ENCODE measurements around the gene AUTS2. TPM values are rescaled to one million over a fixed set of nuclear protein-coding genes. Genes with fewer than 3 reads are reported as not detected.

The AUTS2 gene
- total RNA-seq, 1 experiment from 2014 or later = 256 TPM

DNA sequence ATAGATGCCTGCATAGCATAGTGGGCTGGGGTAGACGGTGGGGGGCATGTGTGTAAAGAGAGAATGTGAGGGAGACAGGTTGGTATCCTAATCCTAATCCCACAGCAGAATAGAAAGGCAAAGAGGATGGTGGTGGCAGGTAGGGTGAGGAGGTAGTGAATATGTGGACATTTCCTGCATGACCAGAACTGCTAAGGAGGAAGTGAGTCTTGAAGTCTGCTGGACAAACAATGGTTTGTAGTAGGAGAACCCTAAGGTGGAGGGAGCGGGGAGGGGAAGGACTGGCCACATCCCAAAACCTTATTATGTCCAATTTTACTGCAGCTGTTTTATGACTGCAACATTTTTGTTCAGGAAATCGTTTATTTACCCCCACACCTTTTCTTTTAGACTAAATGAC, 279.7 kb downstream of the AUTS2 start:
- Histone ChIP-seq H2BK20ac (ENCODE audit: low read depth, low read length, poor library complexity, severe bottlenecking) (no peak overlapping the region), H3K23me2 (ENCODE audit: insufficient read length, low read depth, low read length, poor library complexity, severe bottlenecking) (no peaks in the 10 kb centered on the region), H3K4me2 (ENCODE audit: insufficient read depth, insufficient read length, low read length) (no peak overlapping the region), H4K5ac (ENCODE audit: insufficient read length, low read depth, low read length) (no peak overlapping the region), H3K4me1 (ENCODE audit: insufficient read depth, low read length) (no peaks in the 10 kb centered on the region; the same call in 1 of the 2 replicates), H2AK5ac (ENCODE audit: insufficient read length, low read length) (no peak overlapping the region), H2BK12ac (ENCODE audit: insufficient read length, low read depth, low read length) (no peak overlapping the region), H3K18ac (ENCODE audit: insufficient read length, low read depth, low read length) (no peak overlapping the region), H2BK5ac (ENCODE audit: insufficient read length, low read length) (no peak overlapping the region), H2AFZ (ENCODE audit: low read length) (no peak overlapping the region), H3K14ac (ENCODE audit: insufficient read depth, low read length) (no peak overlapping the region), H2BK15ac (ENCODE audit: low read depth, low read length) (no peak overlapping the region), H3K4ac (ENCODE audit: low read depth, low read length) (no peak overlapping the region), H2BK120ac (ENCODE audit: low read depth, low read length, poor library complexity, severe bottlenecking) (no peak overlapping the region), H3T11ph (ENCODE audit: low read length) (no peak overlapping the region), H3K23ac (ENCODE audit: insufficient read length, low read depth, low read length) (no peak overlapping the region), H3K27ac (ENCODE audit: insufficient read length, low read depth, low read length) (no peak overlapping the region), H4K91ac (ENCODE audit: insufficient read length, low read depth, low read length) (no peak overlapping the region), H3K9ac (ENCODE audit: extremely low read depth, insufficient read length, low read length) (no peak overlapping the region), H3K56ac (ENCODE audit: insufficient read length, low read depth, low read length) (no peak overlapping the region), H4K20me1 (ENCODE audit: control insufficient read depth, insufficient read depth, insufficient read length) (no peaks in the 10 kb centered on the region), H3K79me2 (ENCODE audit: insufficient read depth, low read length) (no peaks in the 10 kb centered on the region), H3K79me1 (ENCODE audit: insufficient read depth, low read depth, low read length, poor library complexity, severe bottlenecking) (no peaks in the 10 kb centered on the region), H4K8ac (replicated peaks; ENCODE audit: insufficient read length, low read depth, low read length) (no peak overlapping the region), H3K27me3 (ENCODE audit: insufficient read depth, low read length) (no peaks in the 10 kb centered on the region), H3K9me3 (ENCODE audit: control insufficient read depth, low read depth, low read length) (no peaks in the 10 kb centered on the region)
- no peak overlapping the region for H3K4me3 Mint-ChIP-seq
- no peaks in the 10 kb centered on the region for H3K36me3 Mint-ChIP-seq (ENCODE audit: insufficient read depth in 1 of 3, low read depth in 3 of 3)
- no peak overlapping the region for H3K27ac Mint-ChIP-seq
- no peak for DNase-seq
- H3K9me3 Mint-ChIP-seq = no peaks in the 10 kb centered on the region
- no CpG with 5 or more reads among the region's 3 CpGs for WGBS (ENCODE audit: extremely low coverage, insufficient read length, low lambda C conversion rate)
- H3K4me1 Mint-ChIP-seq = peaks cover 4 to 6% of the 10 kb centered on the region in 2 experiments; a peak in 3 of 4 replicates
- TF ChIP-seq, protein P1, sequence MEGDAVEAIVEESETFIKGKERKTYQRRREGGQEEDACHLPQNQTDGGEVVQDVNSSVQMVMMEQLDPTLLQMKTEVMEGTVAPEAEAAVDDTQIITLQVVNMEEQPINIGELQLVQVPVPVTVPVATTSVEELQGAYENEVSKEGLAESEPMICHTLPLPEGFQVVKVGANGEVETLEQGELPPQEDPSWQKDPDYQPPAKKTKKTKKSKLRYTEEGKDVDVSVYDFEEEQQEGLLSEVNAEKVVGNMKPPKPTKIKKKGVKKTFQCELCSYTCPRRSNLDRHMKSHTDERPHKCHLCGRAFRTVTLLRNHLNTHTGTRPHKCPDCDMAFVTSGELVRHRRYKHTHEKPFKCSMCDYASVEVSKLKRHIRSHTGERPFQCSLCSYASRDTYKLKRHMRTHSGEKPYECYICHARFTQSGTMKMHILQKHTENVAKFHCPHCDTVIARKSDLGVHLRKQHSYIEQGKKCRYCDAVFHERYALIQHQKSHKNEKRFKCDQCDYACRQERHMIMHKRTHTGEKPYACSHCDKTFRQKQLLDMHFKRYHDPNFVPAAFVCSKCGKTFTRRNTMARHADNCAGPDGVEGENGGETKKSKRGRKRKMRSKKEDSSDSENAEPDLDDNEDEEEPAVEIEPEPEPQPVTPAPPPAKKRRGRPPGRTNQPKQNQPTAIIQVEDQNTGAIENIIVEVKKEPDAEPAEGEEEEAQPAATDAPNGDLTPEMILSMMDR (conservative IDR thresholded peaks at IDR 0.05) = no peak
- peaks cover 1% of the 10 kb centered on the region; the same call in 1 of the 2 replicates for H3K27me3 Mint-ChIP-seq (ENCODE audit: low read depth)

Data from H9 (cell line).